Testis (tissue), 2 donors: ENCODE results near the gene SLCO3A1.

ENCODE experiments used
- POLR2A ChIP-seq: fragments of 450-650 bp; IDR thresholded peaks from one replicate; pipeline ENCODE4 v1.6.1; 2017; ENCODE audit warnings: antibody characterized with exemption, mild to moderate bottlenecking, moderate library complexity
- TF ChIP-seq, protein P1 (sequence below), 3 experiments: fragments of 450-650 bp in 2 of 3; fragments of 200-600 bp in 1 of 3; sonication (generic) in 1 of 3; IDR thresholded peaks; one replicate each; pipeline ENCODE4 v1.5.1; 2016 to 2019; ENCODE audit warnings: antibody characterized with exemption in 3 of 3, mild to moderate bottlenecking in 2 of 3, moderate library complexity in 1 of 3

DNA sequence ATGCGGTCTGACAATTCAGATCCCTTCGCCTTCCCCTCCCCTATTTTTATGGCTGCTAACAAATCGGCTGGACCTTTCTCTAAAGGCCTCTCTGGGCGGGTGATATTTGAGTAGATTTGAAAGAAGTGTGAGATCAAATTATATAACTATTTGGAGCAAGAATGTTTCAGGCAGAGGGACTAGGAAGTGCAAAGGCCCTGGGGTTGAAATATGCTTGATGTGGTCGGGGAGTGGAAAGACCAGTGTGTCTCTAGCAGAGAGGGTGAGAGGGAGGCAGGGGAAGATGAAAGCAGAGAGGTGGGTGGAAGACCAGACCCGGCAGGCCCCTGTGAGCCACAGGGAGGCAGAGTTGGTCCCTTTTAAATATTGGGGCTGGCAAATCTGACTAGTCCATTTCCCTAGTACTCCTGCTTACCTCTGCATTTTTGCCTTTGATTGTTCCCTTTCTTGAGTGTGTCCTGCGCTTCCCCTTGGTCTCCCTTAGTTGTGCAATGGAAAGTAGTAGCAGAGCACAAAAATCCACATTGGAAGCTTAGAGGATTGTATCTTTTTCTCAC is 32.3 kb downstream of the SLCO3A1 start:
- TF ChIP-seq POLR2A = no peak
- TF ChIP-seq, protein P1, sequence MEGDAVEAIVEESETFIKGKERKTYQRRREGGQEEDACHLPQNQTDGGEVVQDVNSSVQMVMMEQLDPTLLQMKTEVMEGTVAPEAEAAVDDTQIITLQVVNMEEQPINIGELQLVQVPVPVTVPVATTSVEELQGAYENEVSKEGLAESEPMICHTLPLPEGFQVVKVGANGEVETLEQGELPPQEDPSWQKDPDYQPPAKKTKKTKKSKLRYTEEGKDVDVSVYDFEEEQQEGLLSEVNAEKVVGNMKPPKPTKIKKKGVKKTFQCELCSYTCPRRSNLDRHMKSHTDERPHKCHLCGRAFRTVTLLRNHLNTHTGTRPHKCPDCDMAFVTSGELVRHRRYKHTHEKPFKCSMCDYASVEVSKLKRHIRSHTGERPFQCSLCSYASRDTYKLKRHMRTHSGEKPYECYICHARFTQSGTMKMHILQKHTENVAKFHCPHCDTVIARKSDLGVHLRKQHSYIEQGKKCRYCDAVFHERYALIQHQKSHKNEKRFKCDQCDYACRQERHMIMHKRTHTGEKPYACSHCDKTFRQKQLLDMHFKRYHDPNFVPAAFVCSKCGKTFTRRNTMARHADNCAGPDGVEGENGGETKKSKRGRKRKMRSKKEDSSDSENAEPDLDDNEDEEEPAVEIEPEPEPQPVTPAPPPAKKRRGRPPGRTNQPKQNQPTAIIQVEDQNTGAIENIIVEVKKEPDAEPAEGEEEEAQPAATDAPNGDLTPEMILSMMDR (IDR thresholded peaks at IDR 0.05) = no peak
